LHCN-M2 (cell line): Measurements from ENCODE around the gene ANKRD31. TPM values are rescaled to one million over a fixed set of nuclear protein-coding genes. Genes with fewer than 3 reads are reported as not detected.
"Not testable (repeated sequence)": the region's sequence is repeated elsewhere in the genome, so short reads cannot be mapped to it uniquely, and the experiment has no call there.

ENCODE experiments used
- DNase-seq: peaks from one replicate; pipeline ENCODE4 v3.0.0-alpha.2; 2012; ENCODE audit warnings: low read depth
- total RNA-seq: library from RNA; depleted of rRNA; stranded (reverse); fragments of >200 nt; gene quantifications from 2 replicates; pipeline ENCODE4 v1.2.3, GENCODE V29; 2014

ANKRD31 gene
- total RNA-seq, 1 experiment from 2014 or later: not detected

- no peak for DNase-seq
Measured at GRCh38 chr5:75225506-75225905, 11.2 kb downstream of the ANKRD31 start.

- DNase-seq: not testable (repeated sequence)
Measured at GRCh38 chr5:75220787-75221186, 15.9 kb downstream of the ANKRD31 start.

- DNase-seq: no peak
Measured at GRCh38 chr5:75214928-75215327, 21.8 kb downstream of the ANKRD31 start.

- no peak for DNase-seq
Measured at GRCh38 chr5:75214409-75214808, 22.3 kb downstream of the ANKRD31 start.

DNA sequence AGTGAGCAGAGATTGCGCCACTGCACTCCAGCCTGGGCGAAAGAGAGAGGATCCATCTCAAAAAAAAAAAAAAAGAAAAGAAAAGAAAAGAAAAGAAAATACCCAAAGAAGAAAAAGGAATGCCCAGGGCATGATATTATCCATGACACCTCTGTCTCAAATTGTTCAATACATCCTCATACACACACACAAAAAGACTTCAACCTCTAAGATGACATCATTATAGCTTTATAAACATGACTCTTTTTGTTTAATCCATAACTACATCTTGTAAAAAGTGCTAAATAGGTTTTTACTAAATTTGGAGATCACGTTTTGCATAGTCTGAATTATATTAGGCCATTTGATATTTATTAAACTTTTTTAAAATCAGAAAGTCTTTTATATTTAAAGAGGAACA lies 33.1 kb downstream of the ANKRD31 start:
- DNase-seq: no peak

- no peak for DNase-seq
Measured at GRCh38 chr5:75202935-75203334, 33.7 kb downstream of the ANKRD31 start.

DNA sequence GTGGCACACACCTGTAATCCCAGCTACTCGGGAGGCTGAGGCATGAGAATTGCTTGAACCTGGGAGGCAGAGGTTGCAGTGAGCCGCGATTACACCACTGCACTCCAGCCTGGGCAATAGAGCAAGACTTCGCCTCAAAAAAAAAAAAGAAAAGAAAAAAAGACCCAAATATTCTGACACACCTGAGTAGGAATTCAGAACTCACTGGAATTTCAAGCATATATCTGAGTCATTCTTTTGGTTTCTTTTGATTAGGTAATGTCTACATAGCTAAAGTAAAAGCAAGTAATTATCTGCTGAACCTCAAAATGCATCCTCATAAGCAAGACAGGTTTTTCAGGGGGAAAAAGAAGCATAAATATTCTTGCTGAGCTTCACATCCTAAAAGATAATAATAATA lies 35.9 kb downstream of the ANKRD31 start:
- no peak for DNase-seq

DNA sequence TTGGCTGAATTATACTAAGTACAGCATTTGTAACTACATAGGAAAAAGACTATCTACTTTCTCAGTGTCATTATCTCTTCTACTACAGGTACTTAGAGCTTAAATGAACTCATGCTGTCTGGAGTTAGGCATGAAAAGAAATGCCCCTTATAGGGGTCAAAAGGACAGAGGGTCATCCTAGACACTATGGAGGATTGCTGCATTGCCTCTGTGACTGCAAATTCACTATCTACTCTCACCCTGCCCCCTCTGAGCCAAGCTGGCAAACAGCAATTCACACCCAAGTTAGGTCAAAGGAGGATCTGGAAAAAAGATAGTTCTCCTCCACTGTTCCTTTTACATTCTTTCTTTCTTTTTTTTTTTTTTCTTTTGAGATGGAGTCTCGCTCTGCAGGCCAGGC lies 36.7 kb downstream of the ANKRD31 start:
- DNase-seq: no peak

DNA sequence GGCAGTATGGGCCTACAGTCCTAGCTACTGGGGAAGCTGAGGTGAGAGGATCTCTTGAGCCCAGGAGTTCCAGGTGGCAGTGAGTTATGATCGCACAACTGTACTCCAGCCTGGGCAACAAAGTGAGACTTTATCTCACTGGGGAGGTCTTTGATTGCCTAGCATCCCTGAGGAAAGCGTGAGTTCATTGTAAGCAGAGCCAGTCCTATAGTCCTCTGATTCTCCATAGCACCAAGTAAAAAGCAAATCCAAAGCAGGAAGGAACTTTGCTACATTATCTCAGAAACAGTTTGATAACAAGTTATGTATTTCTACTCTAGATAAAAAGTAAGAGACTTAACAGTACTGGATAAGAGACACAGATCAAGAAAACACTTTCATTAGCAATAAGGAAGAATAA lies 37.6 kb downstream of the ANKRD31 start:
- DNase-seq: no peak

DNA sequence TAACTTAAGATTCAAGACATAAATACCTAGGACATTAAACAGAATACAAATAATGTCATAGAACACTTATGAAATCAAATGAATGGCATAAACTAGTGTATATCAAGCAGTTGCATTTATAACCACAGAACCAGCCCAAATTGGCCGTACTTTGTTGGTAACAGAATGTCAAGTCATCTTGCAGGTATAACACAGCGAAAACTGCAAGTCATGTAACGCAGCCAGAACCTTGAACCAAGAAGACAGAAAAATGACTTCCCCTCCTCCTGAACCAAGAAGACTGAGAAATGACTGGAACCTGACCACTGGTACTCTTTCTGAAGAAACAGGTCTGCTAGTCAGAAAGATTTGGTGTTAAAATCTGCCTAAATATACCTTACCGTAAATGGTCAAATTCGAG lies 38.9 kb downstream of the ANKRD31 start:
- no peak for DNase-seq

- DNase-seq: no peak
Measured at GRCh38 chr5:75192804-75193203, 43.9 kb downstream of the ANKRD31 start.

DNA sequence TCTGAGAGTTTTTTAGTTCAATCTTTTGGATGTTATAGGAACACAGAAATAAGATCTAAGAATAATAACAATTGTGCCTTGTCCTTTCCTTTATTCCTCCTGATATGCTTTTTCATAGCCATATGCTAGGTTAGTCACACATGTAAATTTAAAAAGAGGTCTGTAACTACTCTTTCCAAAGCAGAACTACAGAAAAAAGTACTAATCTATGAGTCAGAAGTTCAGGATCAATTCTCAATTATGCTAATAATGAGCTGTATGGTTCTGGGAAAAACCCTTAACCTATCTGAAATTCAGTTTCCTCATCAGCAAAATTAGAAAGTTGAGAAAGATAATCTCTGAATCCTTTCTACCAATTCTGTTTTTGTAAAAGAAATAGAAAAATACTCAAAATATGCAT lies 44.4 kb downstream of the ANKRD31 start:
- no peak for DNase-seq

- no peak for DNase-seq
Measured at GRCh38 chr5:75190227-75190626, 46.5 kb downstream of the ANKRD31 start.

GRCh38 chr5:75189353-75189752 lies 47.3 kb downstream of the ANKRD31 start:
- DNase-seq: no peak

- no peak for DNase-seq
Measured at GRCh38 chr5:75185763-75186162, 50.9 kb downstream of the ANKRD31 start.

GRCh38 chr5:75176009-75176408 lies 60.7 kb downstream of the ANKRD31 start:
- DNase-seq: not testable (repeated sequence)

DNA sequence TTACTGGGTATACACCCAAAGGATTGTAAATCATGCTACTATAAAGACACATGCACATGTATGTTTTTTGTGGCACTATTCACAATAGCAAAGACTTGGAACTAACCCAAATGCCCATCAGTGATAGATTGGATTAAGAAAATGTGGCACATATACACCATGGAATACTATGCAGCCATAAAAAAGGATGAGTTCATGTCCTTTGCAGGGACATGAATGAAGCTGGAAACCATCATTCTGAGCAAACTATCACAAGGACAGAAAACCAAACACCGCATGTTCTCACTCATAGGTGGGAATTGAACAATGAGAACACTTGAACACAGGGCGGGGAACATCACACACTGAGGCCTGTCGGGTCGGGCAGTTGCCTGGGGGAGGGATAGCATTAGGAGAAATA lies 61.8 kb downstream of the ANKRD31 start:
- not testable (repeated sequence) for DNase-seq

- peak; percentile 40 for DNase-seq
Measured at GRCh38 chr5:75169516-75169915, 67.2 kb downstream of the ANKRD31 start.

GRCh38 chr5:75168026-75168735 lies 68.5 kb downstream of the ANKRD31 start:
- DNase-seq: no peak

- DNase-seq: peak; percentile 20
Measured at GRCh38 chr5:75167345-75167744, 69.3 kb downstream of the ANKRD31 start.

- DNase-seq: not testable (repeated sequence)
Measured at GRCh38 chr5:75161508-75161907, 75.2 kb downstream of the ANKRD31 start.

DNA sequence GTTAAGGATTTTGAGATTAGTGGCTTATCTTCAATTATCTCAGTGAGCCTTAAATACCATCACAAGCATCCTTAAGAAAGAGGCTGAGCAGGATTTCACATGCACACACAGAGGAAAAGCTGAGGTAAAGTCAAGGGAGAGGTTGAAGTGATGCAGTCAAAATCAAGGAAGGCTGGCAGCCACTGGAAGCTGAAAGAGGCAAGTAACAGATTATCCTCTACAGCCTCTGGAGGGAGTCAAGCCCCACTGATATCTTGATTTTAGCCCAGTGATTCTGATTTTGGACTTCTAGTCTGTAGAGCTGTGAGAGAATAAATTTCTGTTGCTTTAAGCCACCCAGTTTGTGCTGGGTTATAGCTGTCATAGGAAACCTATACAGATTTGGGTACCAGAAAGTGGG lies 80.1 kb downstream of the ANKRD31 start:
- peak; percentile 16 for DNase-seq

DNA sequence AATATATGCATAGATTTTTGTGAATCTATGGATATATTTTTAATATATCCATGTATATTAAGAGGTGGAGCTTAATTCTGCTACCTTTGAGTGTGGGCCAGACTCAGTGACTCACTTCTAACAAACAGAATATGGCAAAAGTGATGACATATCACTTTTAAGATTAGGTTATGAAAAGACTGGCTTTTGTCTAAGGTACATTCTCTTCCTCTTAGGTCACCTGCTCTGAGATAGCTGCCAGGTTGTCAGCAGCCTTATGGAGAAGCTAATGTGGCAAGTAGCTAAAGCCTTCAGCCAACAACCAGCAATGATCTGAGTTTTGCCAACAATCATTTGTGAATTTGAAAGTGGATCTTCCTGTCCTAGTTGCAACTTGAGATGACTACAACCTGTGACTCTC lies 83.8 kb downstream of the ANKRD31 start:
- no peak for DNase-seq

GRCh38 chr5:75148051-75148450 lies 88.6 kb downstream of the ANKRD31 start:
- DNase-seq: no peak
